Glomerular visceral epithelial cell (primary cell): ENCODE measurements around the gene RBM39.
A peak's percentile ranks its signal among the peaks of the same experiment; 100 is the strongest.
"Not testable (repeated sequence)": the region's sequence is repeated elsewhere in the genome, so short reads cannot be mapped to it uniquely, and the experiment has no call there.

Experiments used
- DNase-seq: peaks from one replicate; pipeline ENCODE4 v3.0.0-alpha.2; 2016; ENCODE audit errors: extremely low spot score

The RBM39 gene

DNA sequence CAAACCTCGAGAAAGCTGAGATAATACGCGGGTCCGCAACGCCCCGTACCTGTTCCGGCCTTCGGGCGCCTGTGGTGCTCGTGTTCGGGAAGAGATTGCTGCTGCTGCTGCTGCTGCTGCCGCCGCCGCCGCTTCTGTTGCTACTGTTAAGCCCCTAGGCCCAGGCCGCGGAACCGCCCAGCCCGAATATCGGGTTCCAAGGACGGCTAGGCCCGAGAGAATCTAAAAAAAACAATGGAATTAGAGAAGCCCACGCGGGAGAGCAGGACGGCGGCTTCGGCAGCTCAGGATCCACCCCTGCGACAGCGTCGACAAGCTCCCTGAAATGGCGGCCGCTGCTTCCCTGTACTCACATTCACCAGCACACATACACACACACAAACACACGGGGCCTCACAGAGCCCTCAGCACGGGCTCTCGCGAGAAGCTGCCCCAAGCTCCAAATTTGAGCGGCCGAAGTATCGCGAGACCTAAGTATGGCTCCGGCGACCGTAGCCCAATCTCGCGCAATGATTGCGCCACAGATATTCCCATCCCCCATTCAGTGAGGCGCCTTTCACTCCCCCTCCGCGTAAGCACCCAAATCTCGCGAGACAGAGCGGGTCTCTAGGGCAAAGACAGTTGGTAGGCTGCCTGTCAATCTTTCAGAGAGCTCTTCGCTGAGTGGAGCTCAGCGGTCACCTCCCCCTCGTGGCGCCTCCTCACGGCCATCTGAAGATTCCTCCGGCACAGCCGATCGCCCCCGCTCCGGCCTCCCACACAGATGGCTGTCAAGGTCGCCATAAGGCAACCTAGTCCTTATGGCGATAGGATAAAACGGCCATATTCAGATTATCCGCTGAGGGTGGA, at the start of gene RBM39:
TSS of gene RBM39 (minus strand) at position 369 of the 849 bp plus-strand sequence. CDS start 1,386 bp downstream, outside the sequence.
- DNase-seq: peak; percentile 100

DNA sequence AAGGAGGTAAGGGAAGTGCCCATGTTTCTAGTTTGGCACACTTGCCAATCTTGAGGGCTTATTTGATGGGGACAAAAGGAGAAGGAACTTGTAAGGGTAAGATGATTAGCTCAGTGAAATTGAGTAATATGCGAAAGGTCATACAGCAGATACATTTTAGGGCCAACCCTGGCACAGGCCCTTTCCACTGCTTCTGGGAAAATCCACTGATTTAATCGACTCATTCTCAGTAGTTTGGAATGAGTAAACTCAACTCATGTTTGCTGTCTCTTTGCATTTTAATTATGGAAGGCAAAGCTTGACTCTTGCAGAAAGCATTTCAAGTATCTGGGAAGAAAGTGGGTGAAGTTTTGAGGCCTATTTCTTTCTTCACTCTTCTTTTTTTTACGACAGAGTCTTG, 49.8 kb upstream of the RBM39 start:
- no peak for DNase-seq

DNA sequence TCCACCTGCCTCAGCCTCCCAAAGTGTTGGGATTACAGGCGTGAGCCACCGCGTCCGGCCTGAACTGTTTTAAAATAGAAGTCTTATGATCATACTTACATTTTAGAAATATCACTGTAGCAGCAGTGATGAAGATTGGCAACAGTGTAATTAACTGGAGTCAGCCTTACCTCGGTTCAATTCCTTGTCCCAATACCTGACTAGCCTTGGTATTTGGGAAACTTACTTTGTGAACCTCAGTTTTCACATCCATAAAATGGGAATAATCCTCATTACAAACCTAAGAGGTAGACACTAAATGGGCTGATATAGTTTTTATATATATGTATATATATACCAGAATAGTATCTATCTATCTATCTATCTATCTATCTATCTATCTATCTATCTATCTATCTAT, 49.0 kb upstream of the RBM39 start:
- DNase-seq: no peak

DNA sequence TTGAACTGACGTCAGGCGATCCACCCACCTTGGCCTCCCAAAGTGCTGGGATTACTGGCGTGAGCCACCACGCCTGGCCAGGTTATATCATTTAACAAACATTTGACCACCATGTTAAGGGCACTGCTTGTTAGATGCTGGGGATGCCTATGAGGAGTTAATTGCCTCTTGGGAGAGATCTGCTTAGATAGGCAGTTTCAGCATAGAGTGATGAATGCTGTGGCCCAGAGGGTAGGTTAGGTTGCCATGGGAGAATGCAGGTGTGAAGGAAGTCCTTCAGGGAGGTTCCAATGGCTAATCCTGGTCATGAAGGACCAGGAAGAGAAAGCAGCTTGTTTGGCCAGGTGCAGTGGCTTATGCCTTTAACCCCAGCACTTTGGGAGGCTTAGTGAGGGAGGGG, 46.7 kb upstream of the RBM39 start:
- no peak for DNase-seq

DNA sequence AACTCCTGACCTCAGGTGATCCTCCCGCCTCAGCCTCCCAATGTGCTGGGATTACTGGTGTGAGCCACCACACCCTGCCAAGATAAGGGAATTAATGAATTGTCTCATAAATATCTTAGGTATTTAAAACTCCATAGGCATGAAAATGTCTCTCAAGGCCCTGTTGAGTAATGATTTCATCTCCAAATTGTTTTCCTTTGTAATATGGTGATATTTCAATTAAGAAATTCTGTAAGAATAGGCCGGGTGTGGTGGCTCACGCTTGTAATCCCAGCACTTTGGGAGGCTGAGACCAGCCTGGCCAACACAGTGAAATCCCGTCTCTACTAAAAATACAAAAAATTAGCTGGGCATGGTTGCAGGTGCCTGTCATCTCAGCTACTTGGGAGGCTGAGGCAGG, 43.5 kb upstream of the RBM39 start:
- DNase-seq: not testable (repeated sequence)

DNA sequence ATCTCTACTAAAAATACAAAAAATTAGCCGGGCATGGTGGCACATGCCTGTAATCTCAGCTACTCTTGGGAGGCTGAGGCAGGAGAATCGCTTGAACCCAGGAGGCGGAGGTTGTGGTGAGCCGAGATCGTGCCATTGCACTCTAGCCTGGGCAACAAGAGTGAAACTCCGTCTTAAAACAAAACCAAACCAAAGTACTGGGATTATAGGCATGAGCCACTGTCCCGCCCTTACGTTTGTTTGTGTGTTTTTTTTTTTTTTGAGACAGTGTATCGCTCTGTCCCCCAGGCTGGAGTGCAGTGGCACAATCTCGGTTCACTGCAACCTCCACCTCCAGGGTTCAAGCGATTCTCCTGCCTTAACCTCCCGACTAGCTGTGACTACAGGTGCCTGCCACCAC, 41.8 kb upstream of the RBM39 start:
- not testable (repeated sequence) for DNase-seq

DNA sequence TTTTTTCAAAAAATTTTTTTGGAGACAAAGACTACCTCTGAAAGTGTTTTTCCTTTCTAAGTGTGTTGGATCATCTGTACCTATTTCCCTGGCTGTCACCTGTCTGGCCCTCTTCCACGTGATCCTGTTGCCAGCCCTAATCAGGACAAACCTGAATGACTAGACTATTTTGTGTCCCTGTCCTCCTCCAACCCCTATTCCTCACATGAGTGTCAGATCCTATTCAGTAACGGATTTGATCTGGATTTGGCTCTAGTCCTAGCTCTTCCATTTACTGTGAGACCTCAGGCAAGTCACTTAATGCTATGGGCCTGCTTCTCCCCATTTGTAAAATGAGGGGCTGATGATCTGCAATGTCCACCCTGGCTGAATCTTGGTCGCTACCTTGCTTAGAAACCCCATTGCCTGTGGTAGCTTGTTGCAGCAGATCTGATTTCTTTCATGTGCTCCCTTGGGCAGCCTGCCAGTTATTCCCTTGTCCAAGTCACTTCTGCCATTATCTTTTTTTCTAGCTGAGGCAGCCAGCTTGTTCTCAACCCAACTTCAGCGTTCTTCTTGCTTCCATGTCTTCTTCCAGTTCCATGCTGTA, 34.5 kb upstream of the RBM39 start:
- peak; percentile 22 for DNase-seq

DNA sequence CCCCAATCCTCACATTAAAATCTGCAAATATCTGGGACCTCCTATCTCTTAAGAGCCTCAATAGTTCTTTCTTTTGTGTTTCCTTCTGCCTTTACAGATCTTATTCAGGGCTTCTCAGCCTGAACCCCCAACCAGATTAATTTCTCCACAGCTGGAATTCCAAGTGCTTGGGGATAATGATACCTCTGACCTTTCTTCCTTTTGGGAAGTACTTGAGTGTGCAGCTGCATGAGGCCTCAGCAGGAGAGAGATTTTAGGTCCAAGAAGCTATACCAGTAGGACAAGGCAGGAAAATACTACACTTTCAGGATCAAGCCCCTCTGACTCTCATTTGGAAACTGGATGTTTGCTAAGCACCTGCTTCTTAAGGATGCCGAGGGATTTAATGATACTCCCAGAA, 32.3 kb upstream of the RBM39 start:
- no peak for DNase-seq

DNA sequence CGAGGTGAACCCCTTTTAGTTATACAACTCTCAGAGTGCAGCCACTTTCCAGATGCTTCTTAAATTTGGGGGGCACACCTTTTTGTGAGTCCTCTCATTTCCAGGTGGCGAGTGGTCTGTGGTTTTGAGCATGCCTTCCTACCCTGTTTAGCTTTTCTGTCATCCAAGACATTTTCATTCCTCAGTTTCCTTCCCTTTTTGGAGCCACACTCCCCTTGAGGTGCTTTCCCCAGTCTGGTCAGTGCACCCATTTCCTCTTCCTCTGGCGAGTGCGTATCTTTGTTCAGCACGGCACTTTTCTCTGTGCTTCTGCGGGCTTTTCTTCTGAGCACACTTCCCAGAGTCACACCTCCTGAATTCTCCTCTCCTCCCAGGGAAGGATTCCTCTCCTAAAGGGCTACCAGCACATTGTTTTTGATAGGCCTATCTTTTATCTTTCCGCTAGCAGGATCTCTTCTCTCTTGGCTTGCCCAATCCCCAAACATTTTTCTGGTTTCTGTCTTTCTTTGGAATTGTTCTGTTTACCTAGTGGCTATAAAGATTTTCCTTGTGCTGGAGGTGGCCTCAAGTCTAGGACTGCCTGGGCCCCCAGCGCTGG, 31.2 kb upstream of the RBM39 start:
- DNase-seq: peak; percentile 52

DNA sequence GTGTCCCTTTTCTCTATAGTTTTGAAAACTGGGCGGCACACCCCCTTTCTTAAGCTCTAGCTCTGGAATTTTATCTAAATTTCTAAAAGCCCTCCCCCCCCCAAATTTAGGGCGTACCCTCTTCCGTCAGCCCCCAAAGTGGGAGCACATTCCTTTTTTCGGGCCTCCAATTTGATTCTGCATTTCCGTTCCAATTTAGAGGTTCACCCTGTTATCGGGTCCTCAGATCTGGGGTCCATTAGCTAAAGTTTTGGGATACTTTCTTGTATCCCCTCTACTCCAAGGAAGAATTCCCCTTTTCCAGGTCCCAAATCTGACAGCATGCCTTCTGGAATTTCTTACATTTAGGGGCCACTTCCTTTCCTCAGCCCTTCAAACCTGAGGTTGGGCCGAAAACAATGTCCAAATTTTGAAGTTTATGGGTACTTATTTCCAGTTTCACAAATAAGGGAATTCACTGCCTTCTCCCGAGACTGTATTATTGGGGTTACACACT, 30.6 kb upstream of the RBM39 start:
- no peak for DNase-seq

DNA sequence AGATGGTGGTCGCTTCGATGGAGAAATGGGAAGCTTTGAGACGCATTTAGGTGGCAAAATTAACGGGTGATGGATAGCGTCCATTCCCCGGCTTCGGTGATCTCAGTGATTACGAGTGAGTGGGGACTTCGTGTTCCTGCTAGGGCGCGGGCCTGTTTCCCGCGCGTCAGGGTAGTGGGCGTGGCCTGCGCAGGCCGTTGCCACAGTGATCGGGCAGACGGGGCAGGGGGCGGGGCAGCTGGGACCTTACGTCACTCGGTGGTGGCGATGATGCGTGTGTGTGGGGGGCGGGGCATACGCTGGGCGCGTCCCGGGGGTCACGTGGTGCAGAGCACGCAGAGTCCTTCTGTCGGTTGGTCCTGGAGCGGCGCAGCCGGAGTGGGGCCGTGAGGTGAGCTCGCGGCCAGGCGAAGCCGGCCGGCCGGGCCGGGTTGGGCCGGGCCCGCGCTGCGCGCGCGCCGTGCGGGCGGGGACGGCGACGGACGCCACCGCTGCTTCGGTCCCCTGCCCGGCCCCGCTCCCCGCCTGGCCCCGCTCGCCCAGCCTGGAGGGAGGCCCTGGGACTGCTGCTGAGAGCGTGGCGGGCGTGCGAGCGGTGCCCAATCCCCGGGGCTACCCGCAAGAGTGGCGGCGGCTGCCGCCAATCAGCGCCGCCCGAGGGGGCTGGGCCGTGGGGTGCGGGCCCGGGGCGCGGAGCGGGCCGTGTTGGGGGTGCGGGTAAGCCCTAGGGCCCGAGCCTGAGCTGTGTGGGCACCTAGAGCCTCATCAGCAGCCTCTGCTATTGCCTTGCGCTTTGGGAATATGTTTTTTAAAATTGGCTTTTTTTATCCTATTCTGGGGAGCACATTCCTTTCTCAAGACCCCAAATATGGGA, 29.9 kb upstream of the RBM39 start, which contains the start of gene PHF20:
TSS of gene PHF20 (plus strand) at position 327 of the 874 bp plus-strand sequence. CDS start 29,508 bp downstream, outside the sequence.
- peak; percentile 99 for DNase-seq

DNA sequence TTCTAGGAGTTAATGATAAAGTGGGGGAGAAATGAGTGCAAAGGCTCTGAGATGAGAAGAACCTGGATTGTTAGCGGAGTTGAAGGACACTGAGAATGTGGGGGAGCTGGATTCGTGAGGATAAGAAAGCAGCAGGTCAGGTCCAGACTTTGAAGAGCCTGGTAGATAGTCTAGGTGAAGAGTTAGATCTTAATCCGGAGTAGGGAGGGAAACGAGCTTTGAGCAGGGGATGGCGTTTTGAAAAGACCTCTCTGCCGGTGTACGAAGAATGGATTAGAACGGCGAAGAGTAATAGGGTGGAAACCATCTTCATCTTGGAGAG, 29.3 kb upstream of the RBM39 start:
- DNase-seq: no peak

DNA sequence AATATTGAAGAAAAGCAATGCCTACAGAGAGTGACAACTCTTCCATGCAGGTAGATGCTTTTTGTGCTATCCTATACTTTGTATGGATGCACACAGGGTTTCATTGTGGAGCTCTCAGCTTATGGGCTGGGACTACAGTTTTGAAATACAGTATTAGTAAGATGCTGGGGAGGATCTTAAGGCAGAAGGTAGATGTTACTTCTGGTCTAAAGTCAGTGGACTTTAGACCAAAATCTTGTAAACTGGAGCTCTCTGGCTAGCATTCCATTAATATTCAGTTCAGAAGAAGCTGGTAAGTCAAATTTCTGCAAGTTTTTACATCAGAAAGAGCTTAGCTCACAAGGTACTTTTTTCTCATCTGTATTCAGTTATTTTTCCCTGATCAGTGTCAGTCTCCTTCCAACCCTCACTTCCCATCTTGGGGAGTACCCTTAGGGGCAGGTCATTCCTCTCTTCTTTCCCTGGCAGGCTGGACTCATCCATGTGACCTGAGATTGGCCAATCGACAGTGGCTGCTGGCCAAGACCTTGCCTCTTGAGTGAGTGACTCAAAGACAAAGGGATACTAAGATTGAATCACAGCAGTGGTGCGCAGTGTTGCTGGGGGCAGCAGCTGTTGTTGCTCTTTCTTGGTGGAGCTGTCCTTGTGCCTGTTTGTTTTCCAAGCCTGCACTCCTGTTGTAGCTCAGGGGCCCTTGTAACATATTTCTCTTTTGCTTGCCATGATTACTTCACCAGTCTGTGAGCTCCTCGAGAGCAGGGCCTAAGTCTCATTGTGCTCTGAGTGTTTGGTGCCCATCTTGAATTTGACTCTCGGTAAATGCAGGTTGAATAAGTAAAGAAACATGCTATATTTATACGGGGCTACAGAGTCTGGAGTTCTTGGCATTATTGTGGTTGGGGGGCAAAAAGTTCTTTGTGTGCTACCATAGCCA, 26.9 kb upstream of the RBM39 start:
- DNase-seq: peak; percentile 95

DNA sequence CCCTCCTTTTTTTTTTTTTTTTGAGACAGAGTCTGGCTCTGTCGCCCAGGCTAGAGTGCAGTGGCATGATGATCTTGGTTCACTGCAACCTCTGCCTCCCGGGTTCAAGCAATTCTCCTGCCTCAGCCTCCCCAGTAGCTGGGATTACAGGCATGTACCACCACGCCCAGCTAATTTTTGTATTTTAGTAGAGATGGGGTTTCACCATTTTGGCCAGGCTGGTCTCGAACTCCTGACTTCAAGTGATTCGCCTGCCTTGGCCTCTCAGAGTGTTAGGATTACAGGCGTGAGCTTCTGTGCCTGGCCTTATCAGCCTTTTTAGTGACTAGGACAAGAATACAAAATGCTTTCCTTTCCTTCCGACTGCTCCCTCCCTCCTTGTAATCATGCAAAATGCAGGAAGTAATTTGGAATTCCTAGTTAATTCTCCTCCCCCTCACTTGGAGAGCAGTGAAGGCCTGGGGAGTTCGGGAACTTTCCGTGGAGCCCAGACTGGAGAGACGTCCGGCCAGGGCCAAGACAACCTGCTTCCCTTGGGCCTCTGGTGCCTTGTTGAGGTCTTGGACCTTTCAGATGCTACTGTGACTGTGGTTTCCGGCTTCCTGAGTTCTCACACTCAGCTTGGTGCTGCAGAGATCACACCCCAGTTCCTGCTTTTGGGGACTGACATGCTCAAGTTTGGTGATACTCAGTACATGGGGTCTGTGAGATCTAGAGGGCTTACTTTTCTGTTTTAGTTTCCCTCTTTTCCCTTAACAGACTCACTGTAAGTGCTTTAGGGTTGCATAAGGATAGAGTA, 25.8 kb upstream of the RBM39 start:
- DNase-seq: no peak

DNA sequence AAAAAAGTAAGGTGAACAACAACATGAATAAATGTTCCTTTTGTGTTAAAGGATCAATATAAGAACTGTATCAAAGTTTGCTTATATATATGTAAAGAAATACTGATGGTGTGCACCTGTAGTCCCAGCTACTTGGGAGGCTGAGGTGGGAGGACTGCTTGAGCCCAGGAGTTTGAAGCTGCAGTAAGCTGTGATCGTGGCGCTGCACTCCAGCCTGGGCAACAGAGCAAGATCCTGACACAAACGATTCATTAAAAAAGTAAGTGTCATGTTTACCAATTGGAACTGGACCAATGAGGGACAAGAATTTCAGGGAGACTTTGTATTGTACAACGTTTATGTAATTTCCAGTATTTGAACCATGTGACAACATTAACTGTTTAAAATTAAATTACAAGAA, 24.8 kb upstream of the RBM39 start:
- DNase-seq: no peak

DNA sequence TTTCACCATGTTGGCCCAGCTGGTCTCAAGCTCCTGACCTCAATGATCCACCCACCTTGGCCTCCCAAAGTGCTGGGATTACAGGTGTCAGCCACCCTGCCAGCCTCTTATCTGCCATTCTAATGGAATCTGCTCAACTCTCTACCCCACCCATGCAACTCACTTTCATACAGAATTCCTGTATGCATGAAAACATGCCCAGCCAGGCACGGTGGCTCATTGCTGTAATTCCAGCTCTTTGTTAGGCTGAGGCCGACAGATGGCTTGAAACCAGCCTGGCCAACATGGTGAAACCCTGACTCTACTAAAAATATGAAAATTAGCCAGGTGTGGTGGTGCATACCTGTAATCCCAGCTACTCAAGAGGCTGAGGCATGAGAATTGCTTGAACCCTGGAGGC, 22.9 kb upstream of the RBM39 start:
- not testable (repeated sequence) for DNase-seq

DNA sequence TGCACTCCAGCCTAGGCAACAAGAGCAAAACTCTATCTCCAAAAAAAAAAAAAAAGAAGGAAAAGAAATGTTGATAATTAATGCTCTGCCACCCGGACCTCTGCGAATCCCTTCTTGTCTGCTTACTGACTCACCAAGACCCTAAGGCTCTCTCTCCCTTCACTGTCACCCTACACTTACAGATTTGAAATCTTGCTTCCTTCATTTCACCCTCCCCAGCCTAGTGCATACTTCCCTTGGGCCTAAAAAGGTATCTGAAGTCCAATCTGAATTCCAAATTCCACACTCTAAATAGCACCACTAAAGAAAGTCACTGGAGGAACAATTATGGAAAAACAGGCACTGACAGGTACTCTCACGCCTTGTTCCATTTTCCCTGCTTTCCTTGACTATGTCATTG, 20.4 kb upstream of the RBM39 start:
- no peak for DNase-seq

DNA sequence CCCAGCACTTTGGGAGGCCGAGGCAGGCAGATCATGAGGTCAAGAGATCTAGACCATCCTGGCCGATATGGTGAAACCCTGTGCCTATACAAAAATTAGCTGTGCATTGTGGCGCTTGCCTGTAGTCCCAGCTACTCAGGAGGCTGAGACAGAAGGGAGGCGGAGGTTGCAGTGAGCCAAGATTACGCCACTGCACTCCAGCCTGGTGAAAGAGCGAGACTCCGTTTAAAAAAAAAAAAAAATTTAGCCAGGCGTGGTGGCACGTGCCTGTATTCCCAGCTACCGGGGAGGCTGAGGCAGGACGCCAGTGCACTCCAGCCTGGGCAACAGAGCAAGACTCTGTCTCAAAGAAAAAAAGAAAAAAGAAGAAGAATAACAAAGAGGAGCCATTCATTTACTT, 19.5 kb upstream of the RBM39 start:
- not testable (repeated sequence) for DNase-seq

DNA sequence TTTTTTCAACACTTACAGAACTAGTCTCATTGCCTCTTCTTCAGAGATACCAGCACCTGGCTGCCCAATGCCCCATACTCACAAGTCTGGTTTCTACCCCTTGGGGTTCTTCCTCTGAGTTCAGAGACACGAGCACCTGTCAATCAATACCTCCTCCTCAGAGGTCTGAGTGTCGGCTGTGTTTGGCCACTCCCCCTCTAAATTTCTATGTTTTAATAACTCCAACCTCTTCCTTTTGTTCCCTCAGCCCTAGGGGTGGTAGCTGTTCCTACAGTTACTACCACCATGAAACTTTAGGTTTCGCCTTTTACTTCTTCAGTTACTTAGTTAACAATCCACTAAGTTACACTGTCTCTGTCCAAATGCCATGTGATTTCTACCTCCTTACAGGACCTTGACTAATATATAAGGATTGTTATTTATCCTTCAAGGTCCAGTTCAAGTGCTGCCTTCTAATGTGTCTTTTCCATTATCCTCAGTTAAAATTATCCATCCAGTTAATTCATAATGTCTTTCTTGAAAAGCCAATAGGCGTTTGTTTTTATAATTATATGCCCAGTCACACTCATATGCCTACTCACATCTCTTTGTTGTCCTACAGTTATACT, 15.1 kb upstream of the RBM39 start:
- no peak for DNase-seq
